Measurements from ENCODE around the gene GZMB.

GZMB gene

GRCh38 chr14:24613747-24614146 is 20.2 kb downstream of the GZMB start:
- TF ChIP-seq CTCF (conservative IDR thresholded peaks at IDR 0.05; ENCODE audit: low read depth, low read length): no peak

GRCh38 chr14:24613241-24613640 is 20.7 kb downstream of the GZMB start:
- no peak for DNase-seq (ENCODE audit: low read depth)
- no peak for TF ChIP-seq CTCF (conservative IDR thresholded peaks at IDR 0.05; ENCODE audit: low read depth, low read length)
- no peak overlapping the region for H3K4me3 ChIP-seq (ENCODE audit: low read depth, low read length)

More at GRCh38 chr14:24613747-24614146, 20.2 kb downstream of the GZMB start:
- no peak overlapping the region for H3K4me3 ChIP-seq (ENCODE audit: low read depth, low read length)
- no peak for DNase-seq (ENCODE audit: low read depth)

GRCh38 chr14:24612196-24612595 is 21.8 kb downstream of the GZMB start:
- no peak for TF ChIP-seq CTCF (conservative IDR thresholded peaks at IDR 0.05; ENCODE audit: low read depth, low read length)
- H3K4me3 ChIP-seq (ENCODE audit: low read depth, low read length): no peak overlapping the region
- no peak for DNase-seq (ENCODE audit: low read depth)

- TF ChIP-seq CTCF (conservative IDR thresholded peaks at IDR 0.05; ENCODE audit: low read depth, low read length): no peak
Observed at GRCh38 chr14:24609655-24610344, 24.2 kb downstream of the GZMB start, which contains the start of gene GZMH. Gene GZMH, minus strand, starts transcription at chr14:24609685. Its CDS starts 72 bp downstream, at chr14:24609613.

GRCh38 chr14:24607635-24608514 is 26.1 kb downstream of the GZMB start:
- DNase-seq (ENCODE audit: low read depth): no peak
- no peak for TF ChIP-seq CTCF (conservative IDR thresholded peaks at IDR 0.05; ENCODE audit: low read depth, low read length)
- H3K4me3 ChIP-seq (ENCODE audit: low read depth, low read length): no peak overlapping the region

More at GRCh38 chr14:24609655-24610344, 24.2 kb downstream of the GZMB start, which contains the start of gene GZMH:
- DNase-seq (ENCODE audit: low read depth): no peak
- no peak within 1 kb of the TSS for H3K4me3 ChIP-seq (ENCODE audit: low read depth, low read length)

- DNase-seq (ENCODE audit: low read depth): no peak
- no peak for TF ChIP-seq CTCF (conservative IDR thresholded peaks at IDR 0.05; ENCODE audit: low read depth, low read length)
- H3K4me3 ChIP-seq (ENCODE audit: low read depth, low read length): no peak overlapping the region
Observed at GRCh38 chr14:24607081-24607480, 26.9 kb downstream of the GZMB start.

Measured in choroid plexus epithelial cell (primary cell).